Stimulated activated naive CD8-positive, alpha-beta T cell treated with anti-CD3 and anti-CD28 coated beads, Interleukin-15, amount 100 ng/mL, for 72 hours (primary cell): ENCODE measurements around the gene LRRC8D.

Source experiments
- ATAC-seq: fragments of 150-1000 bp; cut with Tn5 transposase; 2 replicates; pipeline ENCODE4 v1.10.0; 2021; ENCODE audit warnings: mild to moderate bottlenecking, moderate library complexity
- DNase-seq, 2 donors: peaks; one replicate each; pipeline ENCODE4 v3.0.0; 2021 to 2022
- H3K27ac Mint-ChIP-seq, 2 donors: one replicate each; pipeline ENCODE4 v1.8.0; 2022; ENCODE audit warnings: mild to moderate bottlenecking in 2 of 2, mixed read lengths in 2 of 2, moderate library complexity in 2 of 2
- H3K27me3 Mint-ChIP-seq: one replicate; pipeline ENCODE4 v1.8.0; 2022; ENCODE audit warnings: mixed read lengths
- H3K4me1 Mint-ChIP-seq: one replicate; pipeline ENCODE4 v1.8.0; 2022; ENCODE audit warnings: mild to moderate bottlenecking, mixed read lengths
- H3K4me3 Mint-ChIP-seq, 2 donors: one replicate each; pipeline ENCODE4 v1.8.0; 2022; ENCODE audit warnings: mild to moderate bottlenecking in 2 of 2, mixed read lengths in 2 of 2, moderate library complexity in 1 of 2
- H3K9me3 Mint-ChIP-seq, 2 donors: one replicate each; pipeline ENCODE4 v1.8.0; 2022; ENCODE audit warnings: mixed read lengths in 2 of 2

The LRRC8D gene

DNA sequence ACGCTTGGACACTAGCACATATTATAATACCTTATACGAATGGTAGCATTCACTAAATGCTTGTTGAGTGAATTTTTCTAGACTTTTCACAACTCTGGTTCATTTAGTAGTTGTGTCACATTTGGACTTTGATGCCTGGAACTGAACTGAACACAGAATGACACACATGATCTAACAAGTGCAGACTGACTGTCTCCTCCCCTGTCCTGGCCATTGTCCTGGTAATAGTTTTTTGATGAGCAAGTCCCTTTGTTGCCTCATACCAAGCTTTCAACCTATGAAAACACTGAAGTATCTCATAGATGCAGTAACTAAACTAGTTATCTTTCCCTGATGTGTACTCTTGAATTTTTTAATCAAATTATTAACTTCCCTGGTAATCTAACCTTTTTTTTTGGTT lies 66.4 kb downstream of the LRRC8D start:
- ATAC-seq (no peak), DNase-seq (no peak)
- H3K9me3 Mint-ChIP-seq, result peaks cover 0 to 5% of the 10 kb centered on the region in 2 donors
- no peaks in the 10 kb centered on the region for H3K27me3 Mint-ChIP-seq
- no peak overlapping the region for H3K27ac Mint-ChIP-seq
- peaks cover 38% of the 10 kb centered on the region for H3K4me1 Mint-ChIP-seq
- no peak overlapping the region for H3K4me3 Mint-ChIP-seq

DNA sequence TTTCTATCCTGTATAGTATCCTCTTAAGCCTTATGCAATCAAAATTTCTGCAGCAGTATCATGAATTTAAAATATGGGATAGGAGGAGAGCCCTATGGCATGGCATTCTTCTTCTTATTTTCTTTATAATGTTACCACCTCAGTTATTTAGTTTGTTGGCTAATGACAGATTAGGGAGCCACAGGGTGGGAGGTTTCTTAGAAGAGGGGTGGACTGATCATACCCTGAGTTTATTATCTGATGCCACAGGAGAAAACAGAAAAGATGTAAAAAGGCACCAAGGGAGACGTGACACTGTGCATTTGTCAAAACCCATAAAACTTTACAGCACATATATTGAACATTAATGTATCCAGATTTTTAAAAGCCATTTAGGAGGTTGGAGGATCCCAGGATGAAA lies 66.9 kb downstream of the LRRC8D start:
- H3K9me3 Mint-ChIP-seq, result peaks cover 0 to 3% of the 10 kb centered on the region in 2 donors
- peaks cover 35% of the 10 kb centered on the region for H3K4me1 Mint-ChIP-seq
- ATAC-seq, result no peak
- DNase-seq, result no peak
- H3K4me3 Mint-ChIP-seq, result no peak overlapping the region
- no peak overlapping the region for H3K27ac Mint-ChIP-seq
- H3K27me3 Mint-ChIP-seq, result no peaks in the 10 kb centered on the region

DNA sequence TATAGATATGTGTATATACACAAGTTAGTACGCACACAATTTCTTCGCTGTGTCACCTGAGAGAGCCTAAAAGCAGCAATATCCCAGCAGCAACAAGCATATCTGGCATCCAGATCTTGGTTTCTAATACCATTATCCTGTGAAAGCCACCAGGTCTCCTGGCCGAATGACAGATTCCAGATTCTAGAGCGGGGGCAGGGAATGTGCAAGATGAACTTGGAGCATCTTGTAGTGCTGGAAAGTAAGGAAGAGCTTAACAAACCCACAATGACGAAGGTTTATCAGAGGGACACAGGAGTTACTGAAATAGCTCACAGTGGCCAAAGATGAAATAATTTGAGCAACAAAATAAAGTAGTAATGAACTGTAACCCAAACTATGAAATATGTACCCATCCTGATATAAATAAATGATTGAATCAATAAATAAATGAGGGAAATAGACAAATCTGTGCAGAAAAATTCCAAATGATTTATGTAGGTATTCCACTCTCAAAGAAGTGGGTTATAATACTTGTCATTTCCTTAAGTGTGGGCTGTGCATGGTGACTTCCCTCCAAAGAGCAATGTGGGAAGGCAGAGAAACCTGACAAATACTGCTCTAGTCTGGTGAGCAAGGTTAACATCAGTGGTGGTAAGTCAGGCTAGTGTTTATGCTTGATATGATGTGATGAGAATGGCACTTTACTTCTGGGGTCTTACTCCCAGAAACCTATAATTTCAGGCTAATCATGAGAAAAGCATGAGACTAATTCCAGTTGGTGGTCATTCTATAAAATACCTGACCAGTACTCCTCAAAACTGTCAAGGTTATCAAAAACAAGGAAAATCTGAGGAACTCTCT lies 67.9 kb downstream of the LRRC8D start:
- Mint-ChIP-seq H3K27ac (no peak overlapping the region), H3K4me1 (peaks cover 25% of the 10 kb centered on the region), H3K9me3 (no peaks in the 10 kb centered on the region), H3K27me3 (no peaks in the 10 kb centered on the region), H3K4me3 (no peak overlapping the region)
- DNase-seq (no peak), ATAC-seq (no peak)

DNA sequence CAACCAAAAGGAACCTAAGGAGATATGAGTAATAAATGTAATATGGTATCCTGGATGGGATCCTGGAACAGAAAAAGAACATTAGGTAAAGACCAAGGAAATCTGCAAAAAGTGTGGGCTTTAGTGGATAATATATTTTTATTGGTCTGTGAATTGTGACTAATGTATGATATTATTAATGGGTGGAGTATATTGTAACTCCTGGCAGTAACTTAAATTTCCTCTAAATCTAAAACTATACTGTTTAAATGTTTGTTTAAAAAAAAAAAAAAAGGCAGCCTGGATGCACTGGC lies 68.4 kb downstream of the LRRC8D start:
- Mint-ChIP-seq H3K27ac (no peak overlapping the region), H3K4me3 (no peak overlapping the region), H3K9me3 (no peaks in the 10 kb centered on the region), H3K27me3 (no peaks in the 10 kb centered on the region), H3K4me1 (peaks cover 19% of the 10 kb centered on the region)
- ATAC-seq (no peak), DNase-seq (no peak)

GRCh38 chr1:89890085-89890752 lies 69.4 kb downstream of the LRRC8D start:
- DNase-seq (no peak), ATAC-seq (no peak)
- Mint-ChIP-seq H3K27me3 (no peaks in the 10 kb centered on the region), H3K4me3 (no peak overlapping the region), H3K27ac (no peak overlapping the region), H3K4me1 (peaks cover 19% of the 10 kb centered on the region), H3K9me3 (no peaks in the 10 kb centered on the region)

DNA sequence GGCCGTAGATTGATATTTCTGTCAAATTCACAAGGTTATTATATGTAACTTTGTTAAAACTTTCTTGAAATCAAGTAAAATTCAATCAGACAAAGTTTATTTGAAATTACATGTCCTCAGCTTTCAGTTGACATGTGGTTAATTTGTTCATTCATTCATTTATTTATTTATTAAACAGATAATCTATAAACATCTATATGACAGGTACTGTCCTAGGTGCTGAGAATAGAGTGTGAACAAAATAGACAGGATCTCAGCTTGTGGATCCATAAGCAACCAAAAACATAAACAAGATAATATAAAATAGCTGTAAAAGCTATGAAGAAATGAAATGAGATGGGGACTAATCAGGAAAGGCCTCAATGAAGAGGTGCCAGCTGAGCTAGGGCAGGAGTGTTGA lies 72.0 kb downstream of the LRRC8D start:
- Mint-ChIP-seq H3K9me3 (no peaks in the 10 kb centered on the region), H3K4me3 (no peak overlapping the region), H3K27ac (no peak overlapping the region), H3K27me3 (no peaks in the 10 kb centered on the region), H3K4me1 (peaks cover 19% of the 10 kb centered on the region)
- no peak for ATAC-seq
- DNase-seq, result no peak

DNA sequence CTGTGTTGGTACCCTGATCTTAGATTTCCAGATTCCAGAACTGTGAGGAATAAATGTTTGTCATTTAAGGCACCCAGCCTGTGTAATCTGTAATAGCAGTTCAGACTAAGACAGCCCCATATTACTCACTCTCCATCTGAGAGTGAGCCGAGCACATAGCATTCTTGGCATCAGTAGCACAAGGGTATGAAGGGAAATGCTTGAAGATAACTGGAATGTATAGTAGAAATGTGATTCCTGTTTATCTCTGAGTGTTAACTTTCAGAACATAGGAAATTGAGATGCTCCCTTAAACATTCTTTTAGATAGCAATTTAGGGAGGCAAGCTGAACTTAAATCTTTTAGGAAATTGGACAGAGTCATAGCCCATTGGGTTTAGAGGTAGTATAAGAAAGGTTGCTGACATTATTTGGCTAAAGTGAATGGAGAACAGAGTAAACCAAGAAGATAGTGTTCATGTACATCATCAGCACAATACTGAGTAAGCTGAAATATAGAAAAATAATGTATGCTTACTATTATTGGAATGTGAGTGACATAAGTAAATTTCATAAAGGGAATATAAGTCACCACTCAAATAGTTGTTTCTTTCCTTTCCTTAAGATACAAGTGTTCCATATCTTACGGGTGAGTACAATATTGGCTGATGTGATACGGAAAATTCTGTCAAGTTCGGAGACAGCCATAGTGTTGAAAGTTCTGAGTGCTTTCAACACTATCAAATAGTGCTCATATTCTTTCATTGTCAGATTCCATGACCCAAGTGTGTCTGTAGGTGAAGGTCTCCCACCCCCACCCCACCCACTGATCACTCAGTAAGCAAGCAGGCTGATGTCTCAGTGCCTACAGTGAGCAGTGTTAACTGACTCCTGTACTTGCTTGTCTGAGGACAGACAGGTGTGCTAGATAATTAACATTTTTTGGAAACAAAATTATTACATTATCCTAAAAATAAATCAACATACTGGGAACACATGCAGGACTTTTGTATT lies 73.7 kb downstream of the LRRC8D start:
- Mint-ChIP-seq H3K4me3 (no peak overlapping the region), H3K27me3 (no peaks in the 10 kb centered on the region), H3K9me3 (no peaks in the 10 kb centered on the region), H3K4me1 (peaks cover 19% of the 10 kb centered on the region), H3K27ac (no peak overlapping the region)
- no peak for ATAC-seq
- no peak for DNase-seq

DNA sequence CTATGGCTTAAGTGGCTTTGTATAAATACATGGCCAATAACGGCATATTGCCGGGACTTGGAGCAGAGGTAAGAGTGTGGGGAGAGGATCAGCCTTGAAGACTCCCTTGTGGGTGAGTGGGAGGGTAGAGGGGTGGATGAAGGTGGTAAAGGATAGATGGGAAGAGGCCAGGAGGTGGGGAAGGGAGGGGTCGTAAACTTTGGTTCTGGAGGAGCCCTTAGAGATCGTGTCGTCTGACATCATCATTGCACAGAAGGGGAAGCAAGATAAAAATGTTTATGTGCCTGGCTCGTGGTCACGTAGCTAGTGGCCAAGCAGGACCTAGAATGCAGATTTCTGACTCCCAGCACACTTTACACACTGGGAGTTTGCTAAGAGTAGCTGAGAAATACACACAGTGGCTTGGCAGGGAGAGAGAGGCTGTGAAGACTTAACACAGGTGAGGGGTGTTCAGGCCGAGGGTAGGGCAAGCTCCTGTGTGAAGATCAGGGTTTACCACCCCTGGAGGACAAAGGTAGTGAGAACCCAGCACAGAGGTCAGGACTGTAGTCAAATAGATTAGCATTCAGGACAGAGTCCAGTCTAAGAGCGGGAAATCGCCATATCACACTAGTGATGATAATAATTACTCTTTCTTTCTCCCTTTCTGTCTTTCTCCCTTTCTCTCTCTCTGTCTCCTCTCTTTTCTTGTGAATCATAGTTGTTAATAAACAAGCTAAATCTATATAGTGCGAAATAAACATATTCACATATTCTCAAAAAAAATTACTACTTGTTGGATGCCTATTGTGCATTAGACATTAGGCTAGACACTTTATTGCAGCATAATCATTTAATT lies 75.5 kb downstream of the LRRC8D start:
- DNase-seq (no peak), ATAC-seq (no peak)
- Mint-ChIP-seq H3K4me3 (no peak overlapping the region), H3K27ac (no peak overlapping the region), H3K9me3 (no peaks in the 10 kb centered on the region), H3K27me3 (no peaks in the 10 kb centered on the region), H3K4me1 (peaks cover 18% of the 10 kb centered on the region)

DNA sequence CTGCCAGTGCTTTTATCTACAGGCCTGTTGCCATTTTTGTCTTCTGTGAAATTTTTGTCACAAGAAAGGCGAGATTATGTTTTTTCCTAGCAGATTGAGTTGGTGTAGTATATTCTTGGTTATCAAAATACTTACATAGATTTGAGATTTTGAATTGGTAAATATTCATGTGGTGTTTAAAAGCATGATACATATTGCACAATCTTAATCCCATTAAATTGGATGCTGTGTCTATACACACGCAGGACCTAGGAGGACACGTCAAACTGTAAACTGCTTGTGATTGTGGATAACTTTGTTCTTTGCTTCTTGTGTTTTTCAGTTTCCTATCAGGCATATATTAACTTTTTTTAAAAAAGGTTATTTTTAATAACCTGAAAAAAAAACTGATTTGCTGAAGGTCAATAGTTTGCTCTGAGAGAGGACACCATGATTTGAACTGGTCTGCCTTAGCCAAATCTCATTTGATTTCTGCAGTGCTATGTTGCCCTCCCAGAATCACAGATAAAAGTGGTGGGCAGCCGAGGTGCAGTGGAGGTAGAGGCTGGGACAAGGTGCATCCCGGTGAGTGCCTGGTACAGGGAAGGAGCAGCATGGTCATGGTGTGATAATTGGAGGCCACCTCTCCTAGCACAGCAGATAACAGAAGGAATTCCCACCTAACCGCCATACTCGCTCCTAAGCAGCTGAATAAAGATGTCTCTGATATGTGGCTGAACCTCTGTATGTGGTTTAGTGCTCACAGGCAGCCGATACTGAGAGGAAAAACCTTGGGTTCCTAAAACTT lies 76.7 kb downstream of the LRRC8D start:
- Mint-ChIP-seq H3K27ac (no peak overlapping the region), H3K9me3 (no peaks in the 10 kb centered on the region), H3K4me1 (peaks cover 19% of the 10 kb centered on the region), H3K27me3 (no peaks in the 10 kb centered on the region), H3K4me3 (no peak overlapping the region)
- ATAC-seq, result no peak
- no peak for DNase-seq

- peaks cover 26% of the 10 kb centered on the region for H3K4me1 Mint-ChIP-seq
- no peak overlapping the region for H3K27ac Mint-ChIP-seq
- ATAC-seq, result no peak
- no peak overlapping the region for H3K4me3 Mint-ChIP-seq
- DNase-seq, result no peak
- H3K27me3 Mint-ChIP-seq, result no peaks in the 10 kb centered on the region
- no peaks in the 10 kb centered on the region for H3K9me3 Mint-ChIP-seq
Observed at GRCh38 chr1:89898150-89898549, 77.3 kb downstream of the LRRC8D start.

DNA sequence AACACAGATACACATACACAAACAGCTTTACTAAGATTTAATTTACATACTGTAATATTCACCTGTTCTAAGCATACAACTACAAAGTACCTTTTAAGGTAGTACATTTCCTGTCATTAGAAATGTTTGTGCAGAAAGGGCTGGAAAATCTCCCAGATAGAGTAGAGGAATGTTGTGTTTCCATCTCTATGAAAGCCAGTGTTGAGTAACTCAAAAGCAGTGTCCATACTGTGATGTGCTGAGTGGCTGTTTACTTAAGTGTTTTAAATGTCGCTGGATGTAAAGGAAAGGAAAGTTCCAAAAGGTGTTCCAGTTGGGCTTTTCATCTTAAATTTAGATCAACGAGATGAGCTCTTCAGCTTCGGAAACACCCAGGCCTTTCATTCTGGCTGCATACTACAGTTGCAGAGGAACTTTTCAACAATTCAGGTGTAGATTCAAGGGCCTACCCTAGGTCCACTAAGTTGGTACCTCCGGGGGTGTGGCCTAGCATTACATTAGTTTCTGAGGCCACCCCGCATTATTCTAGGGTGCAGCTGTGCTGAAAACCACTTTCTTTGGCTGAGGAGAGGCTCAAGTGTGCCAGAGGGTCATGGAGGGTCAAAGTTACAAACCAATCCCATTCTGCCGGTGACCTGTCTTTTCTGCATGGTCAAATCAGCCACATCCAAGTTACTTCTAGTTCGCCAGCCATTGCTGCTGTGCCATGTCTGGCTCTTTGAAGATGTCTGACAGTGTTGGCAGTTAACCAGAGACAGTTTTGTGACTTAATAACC lies 78.1 kb downstream of the LRRC8D start:
- Mint-ChIP-seq H3K27ac (no peak overlapping the region), H3K27me3 (no peaks in the 10 kb centered on the region), H3K9me3 (no peaks in the 10 kb centered on the region), H3K4me3 (no peak overlapping the region), H3K4me1 (peaks cover 33% of the 10 kb centered on the region)
- ATAC-seq (no peak), DNase-seq (no peak)

- Mint-ChIP-seq H3K27me3 (no peaks in the 10 kb centered on the region), H3K4me3 (no peak overlapping the region), H3K27ac (no peak overlapping the region), H3K9me3 (no peaks in the 10 kb centered on the region), H3K4me1 (peaks cover 41% of the 10 kb centered on the region)
- ATAC-seq (no peak), DNase-seq (no peak)
Observed at GRCh38 chr1:89900323-89900722, 79.5 kb downstream of the LRRC8D start.

DNA sequence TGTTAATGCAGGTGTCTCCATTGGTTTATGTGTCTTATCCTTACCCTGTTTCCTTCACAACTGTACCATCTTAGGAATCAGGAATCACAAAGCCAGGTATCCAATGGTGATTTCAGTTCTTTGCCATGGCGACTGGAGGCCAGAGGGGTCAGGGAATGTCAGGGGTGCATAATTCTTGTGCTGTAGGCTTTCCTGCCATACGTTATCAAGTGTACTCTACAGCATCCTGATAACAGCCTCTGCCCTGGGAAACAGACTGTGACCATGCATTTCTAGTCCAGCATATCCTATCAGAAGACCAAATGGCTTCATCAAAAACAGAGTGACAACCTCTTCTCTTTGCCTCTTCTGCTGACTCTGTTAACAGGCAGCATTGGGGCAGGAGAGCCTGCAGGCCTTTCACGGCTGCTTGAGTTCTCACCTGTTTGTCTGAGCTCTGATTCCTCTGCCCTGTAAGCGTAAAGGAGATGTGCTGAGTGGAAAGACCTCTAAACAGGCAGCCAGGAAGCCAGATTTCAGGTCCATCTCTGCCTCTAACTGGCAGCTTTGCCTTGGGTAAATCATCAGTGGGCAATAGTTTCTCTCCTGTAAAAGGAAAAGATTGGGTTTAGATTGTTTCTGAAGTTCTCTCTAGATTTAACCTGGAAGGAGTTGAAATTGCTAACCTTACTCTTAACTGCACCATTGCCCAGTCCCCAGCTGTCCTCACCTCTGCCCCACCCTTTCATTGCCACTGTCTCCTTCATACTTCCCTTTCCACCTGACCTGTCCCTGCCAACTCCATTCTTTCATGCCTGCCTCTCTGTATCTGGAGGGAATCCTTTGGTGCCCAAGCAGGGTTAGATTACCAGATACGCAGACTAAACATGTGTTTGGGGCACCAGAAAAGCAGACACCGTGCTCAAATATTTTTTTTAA lies 80.2 kb downstream of the LRRC8D start:
- H3K4me1 Mint-ChIP-seq, result peaks cover 48% of the 10 kb centered on the region
- no peak for DNase-seq
- no peak overlapping the region for H3K27ac Mint-ChIP-seq
- H3K9me3 Mint-ChIP-seq, result no peaks in the 10 kb centered on the region
- H3K27me3 Mint-ChIP-seq, result no peaks in the 10 kb centered on the region
- no peak for ATAC-seq
- H3K4me3 Mint-ChIP-seq, result no peak overlapping the region
